ENCODE measurements around the gene DGCR6.
A peak's percentile ranks its signal among the peaks of the same experiment; 100 is the strongest.
"Not testable (repeated sequence)": the region's sequence is repeated elsewhere in the genome, so short reads cannot be mapped to it uniquely, and the experiment has no call there.

DGCR6 gene

GRCh38 chr22:18905540-18906409 lies at the start of gene DGCR6:
Gene DGCR6 (plus strand): TSS chr22:18906320. CDS start chr22:18906375, 55 bp downstream.
- no peak for DNase-seq (ENCODE audit: low spot score)

- DNase-seq (ENCODE audit: low spot score): not testable (repeated sequence)
Measured at GRCh38 chr22:18859314-18859713, 46.8 kb upstream of the DGCR6 start.

GRCh38 chr22:18881260-18881659 lies 24.9 kb upstream of the DGCR6 start:
- not testable (repeated sequence) for DNase-seq (ENCODE audit: low spot score)

GRCh38 chr22:18884465-18884864 lies 21.7 kb upstream of the DGCR6 start:
- peak; percentile 6 for DNase-seq (ENCODE audit: low spot score)

- DNase-seq (ENCODE audit: low spot score): no peak
Measured at GRCh38 chr22:18888115-18888514, 18.0 kb upstream of the DGCR6 start.

DNA sequence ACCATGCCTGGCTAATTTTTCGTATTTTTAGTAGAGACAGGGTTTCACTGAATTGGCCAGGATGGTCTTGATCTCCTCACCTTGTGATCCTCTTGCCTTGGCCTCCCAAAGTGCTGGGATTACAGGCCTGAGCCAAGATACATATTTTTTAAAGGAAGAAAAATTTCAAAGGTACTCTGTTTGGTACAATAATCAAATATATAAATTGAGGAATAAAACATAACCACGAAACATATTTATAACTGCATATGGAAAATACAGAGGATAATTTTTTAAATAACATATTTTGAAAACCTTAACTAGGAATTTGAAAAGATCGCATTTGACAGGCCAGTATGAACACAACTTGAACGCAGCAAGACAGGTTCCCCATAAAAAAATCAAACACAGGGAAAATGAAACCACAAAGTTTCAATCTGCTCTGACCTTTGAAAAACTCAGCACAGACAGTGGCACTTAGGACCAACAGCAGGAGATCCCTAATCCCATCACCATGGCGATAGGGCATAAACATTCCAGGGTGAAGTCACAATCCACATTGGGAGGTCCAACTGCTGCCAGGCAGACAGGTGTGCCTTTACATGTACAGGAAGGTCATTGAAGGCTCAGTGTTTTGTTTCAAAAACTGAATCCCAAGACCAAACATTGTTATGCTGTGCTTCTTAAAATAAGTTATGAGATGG lies 15.5 kb upstream of the DGCR6 start:
- DNase-seq (ENCODE audit: low spot score): not testable (repeated sequence)

- not testable (repeated sequence) for DNase-seq (ENCODE audit: low spot score)
Measured at GRCh38 chr22:18893775-18894174, 12.3 kb upstream of the DGCR6 start.

- not testable (repeated sequence) for DNase-seq (ENCODE audit: low spot score)
Measured at GRCh38 chr22:18896037-18896657, 10.0 kb upstream of the DGCR6 start.

DNA sequence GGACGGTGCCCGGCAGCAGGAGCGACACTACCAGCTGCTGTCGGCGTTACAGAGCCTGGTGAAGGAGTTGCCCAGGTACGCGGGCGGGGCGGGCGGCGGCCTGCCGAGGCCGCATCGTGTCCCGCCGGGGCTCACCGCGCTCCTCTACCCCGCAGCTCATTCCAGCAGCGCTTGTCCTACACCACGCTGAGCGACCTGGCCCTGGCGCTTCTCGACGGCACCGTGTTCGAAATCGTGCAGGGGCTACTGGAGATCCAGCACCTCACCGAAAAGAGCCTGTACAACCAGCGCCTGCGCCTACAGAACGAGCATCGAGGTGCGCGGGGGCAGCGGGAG lies 258 bp downstream of the DGCR6 start:
- not testable (repeated sequence) for DNase-seq (ENCODE audit: low spot score)

- no peak for DNase-seq (ENCODE audit: low spot score)
Measured at GRCh38 chr22:18906896-18907295, 776 bp downstream of the DGCR6 start.

- peak; percentile 0 for DNase-seq (ENCODE audit: low spot score)
Measured at GRCh38 chr22:18909556-18909955, 3.4 kb downstream of the DGCR6 start.

- not testable (repeated sequence) for DNase-seq (ENCODE audit: low spot score)
Measured at GRCh38 chr22:18911535-18911934, 5.4 kb downstream of the DGCR6 start.

DNA sequence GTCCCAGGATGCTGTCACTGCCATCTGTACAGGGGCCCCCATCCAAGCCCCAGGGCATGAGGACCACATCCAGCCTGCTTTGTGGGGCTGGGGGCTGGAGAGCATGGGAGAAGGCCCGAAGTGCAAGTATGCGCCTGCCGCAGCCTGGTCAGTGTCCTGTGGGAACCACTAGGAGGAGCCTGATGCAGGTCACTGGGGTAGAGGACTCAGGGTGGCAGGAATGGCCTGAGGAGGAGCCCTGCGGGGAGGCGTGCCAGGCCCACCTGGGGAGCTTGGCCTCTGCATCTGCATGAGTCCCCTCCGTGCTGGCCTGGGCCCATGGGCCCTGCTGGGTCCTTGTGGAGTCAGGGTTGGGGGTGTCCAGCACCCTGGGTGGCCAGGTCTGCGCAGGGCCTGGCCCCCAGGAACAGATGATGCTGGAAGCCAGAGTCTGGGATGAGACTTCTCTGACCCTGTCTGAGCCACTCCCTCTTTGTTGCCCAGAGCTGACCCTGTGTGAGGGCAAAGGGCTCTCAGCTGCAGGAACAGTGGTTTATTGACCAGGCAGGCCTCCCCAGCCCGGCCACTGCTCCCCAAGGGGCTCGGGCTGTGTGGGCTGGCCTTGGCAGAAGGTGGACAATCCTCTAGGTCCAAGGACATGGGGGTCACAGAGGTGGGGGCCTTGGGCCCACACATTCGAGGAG lies 6.3 kb downstream of the DGCR6 start:
- not testable (repeated sequence) for DNase-seq (ENCODE audit: low spot score)

GRCh38 chr22:18914558-18914957 lies 8.4 kb downstream of the DGCR6 start:
- not testable (repeated sequence) for DNase-seq (ENCODE audit: low spot score)

DNA sequence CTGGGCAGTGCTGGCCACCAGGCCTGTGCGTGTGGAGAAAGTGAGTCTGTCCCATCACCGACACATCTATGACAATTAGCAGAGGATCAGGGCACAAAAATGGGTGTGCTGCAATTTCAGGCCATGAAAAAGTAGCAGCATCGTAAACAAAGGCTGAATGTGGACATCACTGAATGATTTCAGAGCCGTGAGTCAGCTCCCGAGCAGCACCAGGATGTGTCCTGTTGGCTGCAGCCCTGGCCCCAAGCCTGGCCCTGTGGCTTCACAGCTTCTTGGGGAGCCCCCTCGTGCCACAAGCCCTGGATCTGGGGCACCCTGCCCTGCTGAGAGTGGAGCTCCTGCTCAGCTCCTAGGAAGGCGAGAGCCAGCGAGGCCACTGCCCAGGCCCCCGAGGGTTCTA lies 9.4 kb downstream of the DGCR6 start:
- not testable (repeated sequence) for DNase-seq (ENCODE audit: low spot score)

GRCh38 chr22:18917818-18918217 lies 11.7 kb downstream of the DGCR6 start:
- not testable (repeated sequence) for DNase-seq (ENCODE audit: low spot score)

GRCh38 chr22:18920257-18920902 lies 14.3 kb downstream of the DGCR6 start:
- not testable (repeated sequence) for DNase-seq (ENCODE audit: low spot score)

DNA sequence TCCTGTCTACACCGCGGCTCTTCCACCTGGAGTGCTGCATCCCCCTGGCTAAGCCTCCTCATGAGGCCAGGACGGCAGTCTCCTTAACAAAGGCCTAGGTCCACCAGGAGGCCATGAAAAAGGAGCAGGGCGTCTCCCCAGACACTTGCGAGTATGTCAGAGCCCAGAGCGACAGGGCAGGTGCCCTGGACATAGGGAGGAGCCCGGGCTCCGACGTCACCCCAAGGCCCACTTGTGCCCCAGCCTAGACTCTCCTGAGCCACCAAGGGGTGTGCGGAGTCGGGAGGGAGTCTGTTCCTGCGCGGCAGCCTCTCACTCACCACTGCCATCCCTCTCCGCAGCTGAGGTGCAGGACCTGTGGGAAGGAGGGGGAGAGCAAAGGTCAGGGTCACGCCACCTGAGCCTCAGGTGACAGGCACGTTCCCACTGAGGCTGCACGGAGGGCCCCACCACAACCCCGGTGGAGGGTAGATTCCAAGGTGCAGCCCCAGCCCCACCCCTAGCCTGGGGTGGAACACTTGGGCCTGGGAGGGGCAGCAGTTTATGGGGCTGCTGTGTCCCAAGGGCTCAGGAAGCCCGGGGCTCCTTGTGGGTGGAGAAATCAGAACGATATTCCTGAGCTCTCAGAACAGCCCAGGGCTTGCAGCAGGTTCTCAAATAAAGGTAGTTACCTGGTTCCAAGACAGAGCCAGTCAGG lies 19.4 kb downstream of the DGCR6 start:
- DNase-seq (ENCODE audit: low spot score): no peak

GRCh38 chr22:18927020-18927419 lies 20.9 kb downstream of the DGCR6 start:
- DNase-seq (ENCODE audit: low spot score): no peak

DNA sequence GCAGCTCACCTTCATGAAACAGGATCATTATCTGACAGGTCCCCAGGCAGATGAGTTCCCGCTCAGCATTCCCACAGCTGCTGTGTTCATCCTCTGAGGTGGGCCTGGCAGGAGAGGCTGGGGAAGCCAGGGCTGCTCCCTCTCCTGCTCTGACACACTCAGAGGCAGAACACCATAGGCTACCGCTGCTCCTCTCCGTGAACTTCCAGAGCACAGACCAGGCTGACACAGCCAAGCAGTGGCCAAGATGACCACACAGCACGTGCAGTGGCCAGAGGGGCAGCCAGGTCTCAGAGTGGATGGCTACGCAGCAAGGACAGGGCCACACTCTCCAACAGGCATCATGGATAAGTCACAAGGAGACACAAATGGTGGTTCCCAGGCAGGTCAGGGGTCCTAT lies 21.5 kb downstream of the DGCR6 start:
- no peak for DNase-seq (ENCODE audit: low spot score)

DNA sequence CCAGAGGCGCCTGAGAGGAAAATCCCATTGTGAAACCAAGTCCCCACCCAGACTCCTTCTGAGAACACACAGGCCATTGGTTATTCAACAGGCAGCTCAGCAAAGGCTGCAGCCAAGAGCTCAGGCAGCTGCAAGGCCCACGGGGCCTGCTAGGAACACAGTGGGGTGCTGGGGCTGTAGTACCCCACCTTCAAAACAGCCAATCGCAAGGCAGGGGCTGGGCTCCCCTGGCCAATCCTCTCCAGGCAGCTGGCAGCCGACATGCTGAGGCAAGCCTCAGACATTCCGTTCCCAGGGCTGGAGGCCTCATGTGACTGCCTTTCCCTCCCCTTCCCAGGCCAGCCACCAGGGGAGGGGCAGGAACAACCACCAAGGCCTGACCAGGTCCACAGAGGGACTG lies 23.3 kb downstream of the DGCR6 start:
- DNase-seq (ENCODE audit: low spot score): no peak
